Mesothelial cell of epicardium (in vitro differentiated cells): ENCODE results near the gene PTPN13. TPM values are rescaled to one million over a fixed set of nuclear protein-coding genes. Genes with fewer than 3 reads are reported as not detected.

Experiments
- DNase-seq, 2 experiments: peaks; one replicate each; pipeline ENCODE4 v3.0.0; 2021; ENCODE audit warnings: low spot score in 2 of 2; ENCODE audit not compliant: unreplicated experiment in 2 of 2
- H3K27ac Mint-ChIP-seq: 2 replicates; pipeline ENCODE4 v1.8.0; 2021; ENCODE audit warnings: mixed read lengths
- H3K27me3 Mint-ChIP-seq: 2 replicates; pipeline ENCODE4 v1.8.0; 2021; ENCODE audit warnings: low read depth, mixed read lengths
- H3K36me3 Mint-ChIP-seq: 2 replicates; pipeline ENCODE4 v1.8.0; 2021; ENCODE audit warnings: mixed read lengths
- H3K4me1 Mint-ChIP-seq: 2 replicates; pipeline ENCODE4 v1.8.0; 2021; ENCODE audit warnings: mixed read lengths
- H3K4me3 Mint-ChIP-seq: 2 replicates; pipeline ENCODE4 v1.8.0; 2021; ENCODE audit warnings: mild to moderate bottlenecking, moderate library complexity, mixed read lengths
- H3K9me3 Mint-ChIP-seq: 2 replicates; pipeline ENCODE4 v1.8.0; 2021; ENCODE audit warnings: mixed read lengths
- total RNA-seq: library from RNA; stranded (reverse); gene quantifications from 3 replicates; pipeline ENCODE4 v1.2.1, GENCODE V29; 2021
- TF ChIP-seq, protein P1 (sequence below): fragments of 200-600 bp; sonication (generic); IDR thresholded peaks from one replicate; pipeline ENCODE4 v1.5.0; 2021; ENCODE audit warnings: antibody characterized with exemption; ENCODE audit not compliant: unreplicated experiment

The PTPN13 gene
- total RNA-seq, 1 donor from 2014 or later: 45.4 TPM

DNA sequence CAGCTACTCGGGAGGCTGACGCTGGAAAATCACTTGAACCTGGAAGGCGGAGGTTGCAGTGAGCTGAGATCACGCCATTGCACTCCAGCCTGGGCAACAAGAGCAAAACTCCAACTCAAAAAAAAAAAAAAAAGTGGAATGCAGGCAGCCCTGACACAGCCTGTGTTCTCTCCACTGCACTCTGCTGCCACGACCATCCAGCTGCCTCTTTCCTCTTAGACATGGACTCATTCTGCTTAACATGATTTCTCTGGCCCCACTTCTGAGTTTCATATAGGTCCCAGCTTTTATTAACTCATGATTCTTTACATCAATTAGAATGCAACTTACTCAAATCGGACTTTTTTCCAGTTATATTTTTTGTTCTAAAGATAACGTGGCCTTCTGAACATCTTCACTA is 225.4 kb downstream of the PTPN13 start:
- Mint-ChIP-seq H3K27ac (no peak overlapping the region), H3K4me1 (peaks cover 2% of the 10 kb centered on the region), H3K9me3 (peaks cover 7% of the 10 kb centered on the region), H3K36me3 (peaks cover 23% of the 10 kb centered on the region), H3K4me3 (no peak overlapping the region), H3K27me3 (no peaks in the 10 kb centered on the region)
- DNase-seq: no peak
- TF ChIP-seq, protein P1, sequence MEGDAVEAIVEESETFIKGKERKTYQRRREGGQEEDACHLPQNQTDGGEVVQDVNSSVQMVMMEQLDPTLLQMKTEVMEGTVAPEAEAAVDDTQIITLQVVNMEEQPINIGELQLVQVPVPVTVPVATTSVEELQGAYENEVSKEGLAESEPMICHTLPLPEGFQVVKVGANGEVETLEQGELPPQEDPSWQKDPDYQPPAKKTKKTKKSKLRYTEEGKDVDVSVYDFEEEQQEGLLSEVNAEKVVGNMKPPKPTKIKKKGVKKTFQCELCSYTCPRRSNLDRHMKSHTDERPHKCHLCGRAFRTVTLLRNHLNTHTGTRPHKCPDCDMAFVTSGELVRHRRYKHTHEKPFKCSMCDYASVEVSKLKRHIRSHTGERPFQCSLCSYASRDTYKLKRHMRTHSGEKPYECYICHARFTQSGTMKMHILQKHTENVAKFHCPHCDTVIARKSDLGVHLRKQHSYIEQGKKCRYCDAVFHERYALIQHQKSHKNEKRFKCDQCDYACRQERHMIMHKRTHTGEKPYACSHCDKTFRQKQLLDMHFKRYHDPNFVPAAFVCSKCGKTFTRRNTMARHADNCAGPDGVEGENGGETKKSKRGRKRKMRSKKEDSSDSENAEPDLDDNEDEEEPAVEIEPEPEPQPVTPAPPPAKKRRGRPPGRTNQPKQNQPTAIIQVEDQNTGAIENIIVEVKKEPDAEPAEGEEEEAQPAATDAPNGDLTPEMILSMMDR: no peak

DNA sequence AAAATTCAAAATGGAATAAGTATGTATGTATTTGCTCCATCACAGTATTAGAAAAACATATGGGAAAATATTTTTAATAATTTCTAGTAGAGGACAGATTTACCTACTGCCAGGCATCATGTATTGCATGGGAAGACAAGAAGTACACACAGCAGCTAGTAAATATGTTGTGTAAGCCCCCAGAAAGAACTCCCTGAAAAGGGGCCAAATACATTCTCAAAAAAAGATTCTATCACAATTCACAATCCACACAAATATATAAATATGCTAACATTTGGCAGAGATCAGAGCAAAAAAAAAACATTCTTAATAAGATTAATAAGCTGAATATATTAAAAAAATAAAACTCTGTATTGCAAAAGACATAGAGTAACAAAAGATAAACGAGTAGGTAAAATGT is 227.0 kb downstream of the PTPN13 start:
- Mint-ChIP-seq H3K9me3 (no peaks in the 10 kb centered on the region), H3K4me3 (no peak overlapping the region), H3K4me1 (peaks cover 2% of the 10 kb centered on the region), H3K27me3 (no peaks in the 10 kb centered on the region), H3K27ac (no peak overlapping the region), H3K36me3 (peaks cover 9% of the 10 kb centered on the region)
- TF ChIP-seq, protein P1: no peak
- no peak for DNase-seq

DNA sequence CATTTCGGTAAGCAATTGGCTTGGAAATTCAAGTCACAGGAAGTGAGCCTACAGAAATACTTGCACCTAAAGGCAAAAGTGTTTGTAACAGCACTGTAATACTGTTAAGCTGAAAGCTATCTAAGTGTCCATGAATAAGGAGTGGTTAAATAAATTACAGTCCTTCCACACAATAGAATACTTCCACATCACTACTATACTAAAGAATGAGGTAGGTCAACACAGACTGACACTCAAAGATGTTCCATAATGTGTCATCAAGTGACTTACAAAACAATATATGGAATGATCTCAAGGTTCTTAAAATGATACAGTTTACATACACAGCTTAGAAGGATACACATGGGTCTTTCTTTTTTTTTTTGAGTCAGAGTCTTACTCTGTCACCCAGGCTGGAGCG is 228.0 kb downstream of the PTPN13 start:
- TF ChIP-seq, protein P1: no peak
- H3K36me3 Mint-ChIP-seq: peaks cover 4% of the 10 kb centered on the region
- no peak for DNase-seq
- no peaks in the 10 kb centered on the region for H3K4me1 Mint-ChIP-seq
- no peaks in the 10 kb centered on the region for H3K9me3 Mint-ChIP-seq
- H3K27me3 Mint-ChIP-seq: no peaks in the 10 kb centered on the region
- no peak overlapping the region for H3K4me3 Mint-ChIP-seq
- no peak overlapping the region for H3K27ac Mint-ChIP-seq

DNA sequence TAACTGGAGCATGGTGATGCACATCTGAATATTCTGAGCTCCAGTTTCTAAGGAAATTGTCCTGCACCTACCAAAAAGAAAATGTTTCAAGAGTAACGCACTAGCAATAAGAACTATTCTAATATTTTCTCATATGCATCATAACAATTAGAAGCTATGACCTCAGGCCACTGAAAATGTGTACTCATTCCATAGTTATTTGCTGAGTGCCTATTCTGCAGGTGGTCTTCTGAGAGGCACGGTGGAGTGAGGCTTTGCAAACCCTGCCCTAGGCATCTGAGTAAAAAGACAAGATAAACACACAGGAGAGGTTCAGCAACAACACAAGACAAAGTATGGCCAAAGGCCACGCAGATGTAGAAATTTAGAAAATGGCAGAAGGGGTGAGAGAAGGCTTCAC is 231.4 kb downstream of the PTPN13 start:
- Mint-ChIP-seq H3K4me1 (no peaks in the 10 kb centered on the region), H3K4me3 (no peak overlapping the region), H3K36me3 (no peaks in the 10 kb centered on the region), H3K27me3 (no peaks in the 10 kb centered on the region), H3K27ac (no peak overlapping the region), H3K9me3 (peaks cover 5% of the 10 kb centered on the region)
- TF ChIP-seq, protein P1: no peak
- no peak for DNase-seq

DNA sequence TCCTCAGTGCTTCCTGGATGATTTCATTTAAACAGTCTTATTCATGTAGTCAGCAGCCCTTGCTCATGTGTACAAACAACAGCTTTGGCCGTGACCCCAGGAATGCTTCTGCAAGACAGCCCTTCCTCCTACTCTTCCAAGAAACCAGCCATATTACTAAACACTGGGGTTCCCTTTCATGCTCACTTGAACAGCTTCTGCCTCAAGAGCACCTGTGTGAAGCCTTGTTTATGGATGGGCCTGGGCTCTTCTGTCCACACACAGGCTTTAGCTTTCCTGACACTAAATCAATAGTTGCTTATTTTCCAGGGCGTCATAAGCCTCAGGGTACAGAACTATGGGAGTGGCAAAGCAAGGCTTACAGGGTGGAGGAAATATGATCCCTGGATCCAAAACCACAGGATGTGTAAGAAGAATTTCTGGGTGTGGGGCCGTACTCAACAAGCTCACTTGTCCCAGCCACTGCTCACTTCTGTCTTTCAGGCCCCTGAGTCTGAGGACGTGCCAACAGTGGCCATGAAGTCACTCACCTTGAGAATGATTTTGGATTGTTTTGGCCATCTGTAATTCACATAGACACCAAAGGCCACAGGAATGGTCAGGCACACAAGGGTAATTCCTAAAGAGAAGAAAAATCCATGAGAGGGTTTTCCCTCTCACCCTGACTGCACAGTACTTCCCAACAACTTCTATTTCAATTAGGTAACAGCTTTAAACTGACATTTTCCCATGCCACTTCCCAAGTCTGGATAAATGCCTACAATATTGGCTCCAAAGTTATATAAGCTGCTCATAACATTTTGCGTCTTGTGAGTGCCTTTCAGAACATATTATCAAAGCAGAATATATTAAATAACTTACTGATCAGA is 237.4 kb downstream of the PTPN13 start:
- Mint-ChIP-seq H3K4me1 (peaks cover 9% of the 10 kb centered on the region), H3K9me3 (peaks cover 5% of the 10 kb centered on the region), H3K27me3 (no peaks in the 10 kb centered on the region), H3K27ac (no peak overlapping the region), H3K36me3 (no peaks in the 10 kb centered on the region), H3K4me3 (no peak overlapping the region)
- TF ChIP-seq, protein P1: no peak
- DNase-seq: no peak
